ENCODE results near the gene POTEF.
"Not testable (repeated sequence)": the region's sequence is repeated elsewhere in the genome, so short reads cannot be mapped to it uniquely, and the experiment has no call there.

The POTEF gene

DNA sequence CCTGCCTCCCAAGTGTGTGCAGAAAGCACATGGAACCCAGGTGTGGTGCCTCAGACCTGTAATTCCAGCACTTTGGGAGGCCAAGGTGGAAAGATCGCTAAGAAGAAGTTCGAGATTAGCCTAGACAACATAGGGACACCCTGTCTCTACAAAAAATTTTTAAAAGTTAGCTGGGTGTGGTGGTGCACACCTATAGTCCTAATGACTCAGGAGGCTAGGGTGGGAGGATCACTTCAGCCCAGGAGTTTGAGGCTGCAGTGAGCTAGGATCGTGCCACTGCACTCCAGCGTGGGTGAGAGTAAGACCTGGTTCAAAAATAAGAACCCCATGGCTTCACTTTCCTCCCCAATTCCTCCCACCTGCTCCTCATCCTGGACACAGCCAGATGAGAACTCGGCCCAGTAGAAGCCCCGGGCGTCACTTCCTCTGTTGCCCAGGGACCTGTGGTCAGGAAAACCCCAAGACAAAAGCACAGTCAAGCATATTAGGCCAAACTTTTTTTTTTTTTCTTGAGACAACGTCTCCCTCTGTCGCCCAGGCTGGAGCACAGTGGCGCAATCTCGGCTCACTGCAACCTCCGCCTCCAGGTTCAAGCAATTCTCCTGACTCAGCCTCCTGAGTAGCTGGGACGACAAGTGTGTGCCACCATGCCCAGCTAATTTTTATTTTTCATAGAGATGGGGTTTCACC, 28.9 kb upstream of the POTEF start:
- 90% methylated on average over 13 of the region's 13 CpGs for WGBS
- not testable (repeated sequence) for H2AK5ac ChIP-seq (ENCODE audit: low read length, severe bottlenecking); H3K4me3 ChIP-seq (ENCODE audit: insufficient read depth in 1 of 2, low read depth in 1 of 2, low read length in 2 of 2); H3K9me3 ChIP-seq (ENCODE audit: control insufficient read depth, low read length); H2BK15ac ChIP-seq (ENCODE audit: low read depth, poor library complexity, severe bottlenecking); H3K9ac ChIP-seq (ENCODE audit: low read length); H4K91ac ChIP-seq (ENCODE audit: low read length); H3K27me3 ChIP-seq (ENCODE audit: control insufficient read depth in 1 of 2, insufficient read depth in 1 of 2, low read length in 2 of 2); H3K18ac ChIP-seq (ENCODE audit: low read depth in 1 of 2, low read length in 2 of 2); H4K8ac ChIP-seq (ENCODE audit: low read length); DNase-seq; H3K27ac ChIP-seq (ENCODE audit: low read length, poor library complexity, severe bottlenecking); H2BK5ac ChIP-seq (ENCODE audit: low read depth, low read length, poor library complexity, severe bottlenecking); H3K14ac ChIP-seq (ENCODE audit: low read length in 2 of 2); H2BK12ac ChIP-seq (ENCODE audit: low read length in 2 of 2); H3K23ac ChIP-seq (ENCODE audit: low read length in 2 of 2); H2BK120ac ChIP-seq (ENCODE audit: low read depth, low read length); H3K4me2 ChIP-seq (ENCODE audit: low read length, poor library complexity, severe bottlenecking); H3K4ac ChIP-seq (ENCODE audit: low read depth in 1 of 2, low read length in 2 of 2); H2AFZ ChIP-seq (ENCODE audit: low read depth, low read length)
- Histone ChIP-seq H3K4me1 (ENCODE audit: control insufficient read depth, insufficient read depth, low read depth, low read length) (peaks cover 14% of the 10 kb centered on the region), H3K79me1 (replicated peaks; ENCODE audit: low read length, poor library complexity, severe bottlenecking) (peaks cover 16% of the 10 kb centered on the region), H3K36me3 (ENCODE audit: control insufficient read depth in 1 of 2, insufficient read depth in 2 of 2, low read depth in 1 of 2, low read length in 2 of 2) (peaks cover 20 to 83% of the 10 kb centered on the region in 2 experiments)

DNA sequence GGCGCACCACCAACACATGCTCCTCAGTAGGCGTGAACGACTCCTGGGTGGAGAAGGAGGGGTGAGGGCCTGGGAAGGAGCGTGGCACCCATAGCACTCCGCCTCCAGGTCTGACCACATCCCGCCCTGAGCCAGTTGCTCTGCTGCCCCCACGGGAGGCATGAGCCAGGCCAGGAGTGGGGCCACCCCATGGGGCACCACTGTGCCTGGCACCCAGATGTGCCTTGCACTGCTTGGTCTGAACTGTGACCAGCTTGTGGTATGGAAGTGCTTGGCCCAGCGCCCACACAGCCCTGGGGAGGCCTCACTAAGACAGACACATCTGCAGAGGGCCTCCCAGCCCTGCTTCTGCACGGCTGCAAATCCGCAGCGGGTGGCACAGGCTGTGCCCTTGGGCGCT, 28.3 kb upstream of the POTEF start:
- peak overlapping the region in 1 of 2 experiments; percentile 17 for H3K4me3 ChIP-seq (ENCODE audit: insufficient read depth in 1 of 2, low read depth in 1 of 2, low read length in 2 of 2)
- not testable (repeated sequence) for H3K23ac ChIP-seq (ENCODE audit: low read length in 2 of 2); H2BK5ac ChIP-seq (ENCODE audit: low read depth, low read length, poor library complexity, severe bottlenecking); H3K9me3 ChIP-seq (ENCODE audit: control insufficient read depth, low read length); H3K27ac ChIP-seq (ENCODE audit: low read length, poor library complexity, severe bottlenecking); H2BK15ac ChIP-seq (ENCODE audit: low read depth, poor library complexity, severe bottlenecking); H2BK120ac ChIP-seq (ENCODE audit: low read depth, low read length); H2AFZ ChIP-seq (ENCODE audit: low read depth, low read length); H3K18ac ChIP-seq (ENCODE audit: low read depth in 1 of 2, low read length in 2 of 2); H4K91ac ChIP-seq (ENCODE audit: low read length); H3K4ac ChIP-seq (ENCODE audit: low read depth in 1 of 2, low read length in 2 of 2); DNase-seq; H3K14ac ChIP-seq (ENCODE audit: low read length in 2 of 2); H2BK12ac ChIP-seq (ENCODE audit: low read length in 2 of 2); H3K4me2 ChIP-seq (ENCODE audit: low read length, poor library complexity, severe bottlenecking); H4K8ac ChIP-seq (ENCODE audit: low read length); H3K9ac ChIP-seq (ENCODE audit: low read length); H3K27me3 ChIP-seq (ENCODE audit: control insufficient read depth in 1 of 2, insufficient read depth in 1 of 2, low read length in 2 of 2); H2AK5ac ChIP-seq (ENCODE audit: low read length, severe bottlenecking)
- peaks cover 17 to 83% of the 10 kb centered on the region in 2 experiments for H3K36me3 ChIP-seq (ENCODE audit: control insufficient read depth in 1 of 2, insufficient read depth in 2 of 2, low read depth in 1 of 2, low read length in 2 of 2)
- H3K79me1 ChIP-seq (replicated peaks; ENCODE audit: low read length, poor library complexity, severe bottlenecking) = peaks cover 14% of the 10 kb centered on the region
- WGBS = 97% methylated on average over 11 of the region's 12 CpGs
- H3K4me1 ChIP-seq (ENCODE audit: control insufficient read depth, insufficient read depth, low read depth, low read length) = peaks cover 14% of the 10 kb centered on the region

DNA sequence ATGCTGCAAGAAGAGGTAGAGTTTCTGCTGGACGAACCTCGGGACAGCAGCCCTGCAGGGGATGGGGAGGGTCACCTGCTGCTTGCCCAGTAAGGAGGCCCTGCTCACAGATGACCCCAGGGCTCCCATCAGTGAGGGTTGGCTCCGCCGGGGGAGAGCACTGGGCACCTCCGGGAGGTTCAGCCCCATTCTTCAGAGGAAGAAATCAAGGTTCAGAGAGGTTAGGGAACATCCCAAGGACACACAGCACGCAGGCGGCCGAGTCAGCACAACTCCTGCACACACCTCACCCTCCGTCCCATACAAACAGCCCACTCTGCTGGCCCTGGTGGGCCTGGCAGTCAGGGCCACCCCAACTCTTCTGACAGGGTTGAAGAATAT, 27.6 kb upstream of the POTEF start:
- Histone ChIP-seq H3K36me3 (ENCODE audit: control insufficient read depth in 1 of 2, insufficient read depth in 2 of 2, low read depth in 1 of 2, low read length in 2 of 2) (peaks cover 16 to 84% of the 10 kb centered on the region in 2 experiments), H3K79me1 (replicated peaks; ENCODE audit: low read length, poor library complexity, severe bottlenecking) (peaks cover 14% of the 10 kb centered on the region), H3K4me3 (ENCODE audit: insufficient read depth in 1 of 2, low read depth in 1 of 2, low read length in 2 of 2) (no peak overlapping the region), H3K27ac (ENCODE audit: low read length, poor library complexity, severe bottlenecking) (no peak overlapping the region), H2AK5ac (ENCODE audit: low read length, severe bottlenecking) (no peak overlapping the region), H2AFZ (ENCODE audit: low read depth, low read length) (no peak overlapping the region), H2BK12ac (ENCODE audit: low read length in 2 of 2) (no peak overlapping the region), H3K9ac (ENCODE audit: low read length) (no peak overlapping the region), H3K27me3 (ENCODE audit: control insufficient read depth in 1 of 2, insufficient read depth in 1 of 2, low read length in 2 of 2) (no peaks in the 10 kb centered on the region), H2BK120ac (ENCODE audit: low read depth, low read length) (no peak overlapping the region), H4K8ac (ENCODE audit: low read length) (no peak overlapping the region), H3K9me3 (ENCODE audit: control insufficient read depth, low read length) (no peaks in the 10 kb centered on the region), H3K4me2 (ENCODE audit: low read length, poor library complexity, severe bottlenecking) (no peak overlapping the region), H4K91ac (ENCODE audit: low read length) (no peak overlapping the region), H3K4me1 (ENCODE audit: control insufficient read depth, insufficient read depth, low read depth, low read length) (peaks cover 14% of the 10 kb centered on the region), H2BK5ac (ENCODE audit: low read depth, low read length, poor library complexity, severe bottlenecking) (no peak overlapping the region), H3K4ac (ENCODE audit: low read depth in 1 of 2, low read length in 2 of 2) (no peak overlapping the region), H2BK15ac (ENCODE audit: low read depth, poor library complexity, severe bottlenecking) (no peak overlapping the region), H3K14ac (ENCODE audit: low read length in 2 of 2) (no peak overlapping the region), H3K18ac (ENCODE audit: low read depth in 1 of 2, low read length in 2 of 2) (no peak overlapping the region), H3K23ac (ENCODE audit: low read length in 2 of 2) (no peak overlapping the region)
- DNase-seq = no peak
- WGBS = 97% methylated on average over 5 of the region's 9 CpGs

DNA sequence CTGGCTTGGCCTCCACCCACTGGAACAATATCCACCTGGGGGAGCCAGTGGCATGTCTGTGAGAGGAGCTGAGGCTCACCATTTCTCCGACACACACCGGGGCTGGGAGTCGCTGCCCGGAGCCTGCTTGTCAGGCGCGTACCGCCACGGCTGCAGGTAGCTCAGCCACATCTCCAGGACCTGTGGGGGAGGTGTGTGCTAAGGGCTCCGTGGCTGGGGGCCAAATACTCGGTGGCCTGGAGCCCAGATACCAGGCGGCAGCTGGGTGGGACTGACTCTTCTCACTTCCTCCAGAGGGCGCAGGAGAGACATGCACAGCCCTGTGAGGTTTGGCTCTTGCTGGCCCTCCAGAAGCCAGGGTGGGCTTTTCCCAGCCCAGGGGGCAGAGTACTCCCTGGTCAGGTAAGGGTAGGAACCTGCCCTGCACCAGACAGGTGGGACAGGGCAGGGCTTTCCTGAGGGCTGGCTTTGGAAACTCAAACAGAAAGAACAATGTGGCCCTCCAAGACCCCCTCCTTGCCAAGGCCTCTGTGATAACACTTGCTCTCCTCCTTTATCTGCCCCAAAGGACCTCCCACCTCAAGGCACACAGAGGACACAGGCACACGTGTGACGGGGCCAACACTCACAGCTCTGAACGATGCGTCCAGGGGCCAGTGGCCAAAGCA, 27.1 kb upstream of the POTEF start:
- not testable (repeated sequence) for H2BK15ac ChIP-seq (ENCODE audit: low read depth, poor library complexity, severe bottlenecking); H2AK5ac ChIP-seq (ENCODE audit: low read length, severe bottlenecking); H2BK12ac ChIP-seq (ENCODE audit: low read length in 2 of 2); H2BK120ac ChIP-seq (ENCODE audit: low read depth, low read length); H3K9ac ChIP-seq (ENCODE audit: low read length); H3K27ac ChIP-seq (ENCODE audit: low read length, poor library complexity, severe bottlenecking); H3K9me3 ChIP-seq (ENCODE audit: control insufficient read depth, low read length); H2AFZ ChIP-seq (ENCODE audit: low read depth, low read length); H4K91ac ChIP-seq (ENCODE audit: low read length); H3K14ac ChIP-seq (ENCODE audit: low read length in 2 of 2); H3K18ac ChIP-seq (ENCODE audit: low read depth in 1 of 2, low read length in 2 of 2); H3K4me3 ChIP-seq (ENCODE audit: insufficient read depth in 1 of 2, low read depth in 1 of 2, low read length in 2 of 2); H2BK5ac ChIP-seq (ENCODE audit: low read depth, low read length, poor library complexity, severe bottlenecking); H3K23ac ChIP-seq (ENCODE audit: low read length in 2 of 2); H3K27me3 ChIP-seq (ENCODE audit: control insufficient read depth in 1 of 2, insufficient read depth in 1 of 2, low read length in 2 of 2); H3K4ac ChIP-seq (ENCODE audit: low read depth in 1 of 2, low read length in 2 of 2); H3K4me2 ChIP-seq (ENCODE audit: low read length, poor library complexity, severe bottlenecking)
- Histone ChIP-seq H3K79me1 (replicated peaks; ENCODE audit: low read length, poor library complexity, severe bottlenecking) (peaks cover 13% of the 10 kb centered on the region), H3K36me3 (ENCODE audit: control insufficient read depth in 1 of 2, insufficient read depth in 2 of 2, low read depth in 1 of 2, low read length in 2 of 2) (peaks cover 16 to 83% of the 10 kb centered on the region in 2 experiments), H3K4me1 (ENCODE audit: control insufficient read depth, insufficient read depth, low read depth, low read length) (peaks cover 11% of the 10 kb centered on the region), H4K8ac (ENCODE audit: low read length) (peak overlapping the region; percentile 41)
- WGBS = 82% methylated on average over 16 of the region's 16 CpGs
- DNase-seq = peak; percentile 52
